Inflammatory macrophage treated with lipopolysaccharide for 1 hour (primary cell): ENCODE results near the gene HPS4.
"Not testable (repeated sequence)": the region's sequence is repeated elsewhere in the genome, so short reads cannot be mapped to it uniquely, and the experiment has no call there.

Experiments used
- DNase-seq, 2 donors: peaks; one replicate each; pipeline ENCODE4 v3.0.0-alpha.2; 2020 to 2022

Gene HPS4

DNA sequence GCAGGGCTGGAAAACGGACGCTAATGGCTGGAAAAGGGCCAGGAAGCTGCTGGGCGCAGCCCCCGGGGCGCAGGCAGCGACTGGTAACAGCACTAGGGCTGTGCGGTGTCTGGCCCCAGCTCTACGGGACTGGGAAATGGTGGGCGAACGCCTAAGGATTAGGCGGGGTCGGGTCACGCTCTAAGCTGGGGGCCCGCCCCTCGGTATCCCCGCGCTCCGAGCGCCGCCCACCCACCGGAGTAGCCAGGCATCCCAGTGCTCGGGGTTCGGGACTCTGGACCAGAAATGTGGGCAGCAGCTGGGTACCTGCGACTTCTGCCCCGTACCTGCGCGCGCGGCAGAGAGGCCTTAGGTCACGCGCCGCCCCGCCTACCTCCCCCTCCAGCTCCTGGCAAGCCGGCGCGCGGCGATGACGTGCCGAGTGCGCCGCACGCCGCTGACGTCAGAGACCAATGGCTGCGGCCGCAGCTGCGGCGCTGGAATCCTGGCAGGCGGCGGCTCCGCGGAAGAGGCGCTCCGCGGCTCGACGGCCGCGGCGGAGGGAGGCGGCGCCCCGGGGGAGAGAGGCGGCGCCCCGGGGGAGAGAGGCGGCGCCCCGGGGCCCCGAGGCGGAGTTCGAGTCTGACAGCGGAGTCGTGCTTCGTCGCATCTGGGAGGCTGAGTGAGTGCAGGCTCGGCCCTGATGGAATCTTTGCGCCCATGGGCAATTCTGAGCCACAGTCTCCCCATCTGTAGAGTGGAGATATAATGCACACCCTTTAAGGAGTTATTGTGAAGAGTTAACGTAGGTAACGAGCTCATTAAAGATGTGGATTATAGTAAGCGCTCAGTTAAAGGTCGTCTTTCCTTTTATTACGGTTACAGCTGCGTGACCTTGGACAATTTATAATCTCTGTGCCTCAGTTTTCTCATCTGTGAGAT, at the start of gene HPS4, which contains the start of gene SRRD:
Gene HPS4 (minus strand): TSS at position 345 of the 921 bp plus-strand sequence. CDS start 2,021 bp downstream, outside the sequence.
Gene SRRD (plus strand): TSS at position 439 of the 921 bp plus-strand sequence. CDS start 14 bp downstream, at position 453.
- DNase-seq: peak; percentile 81 to 95

GRCh38 chr22:26529345-26529744, 45.8 kb upstream of the HPS4 start:
- DNase-seq: peak; percentile 66 to 69

DNA sequence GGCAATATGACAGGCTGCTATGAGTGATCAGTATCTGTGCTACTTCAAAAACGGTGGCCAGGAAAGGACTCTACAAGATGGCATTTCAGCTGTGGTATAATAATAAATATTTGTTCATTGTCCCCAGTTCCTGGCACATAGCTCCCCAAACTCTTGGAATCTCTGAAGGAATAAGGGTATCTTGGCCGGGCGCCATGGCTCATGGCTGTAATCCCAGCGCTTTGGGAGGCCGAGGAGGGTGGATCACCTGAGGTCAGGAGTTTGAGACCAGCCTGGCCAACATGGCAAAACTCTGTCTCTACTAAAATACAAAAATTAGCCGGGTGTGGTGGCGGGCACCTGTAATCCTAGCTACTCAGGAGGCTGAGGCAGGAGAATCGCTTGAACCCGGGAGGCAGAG, 44.9 kb upstream of the HPS4 start:
- DNase-seq: not testable (repeated sequence)

DNA sequence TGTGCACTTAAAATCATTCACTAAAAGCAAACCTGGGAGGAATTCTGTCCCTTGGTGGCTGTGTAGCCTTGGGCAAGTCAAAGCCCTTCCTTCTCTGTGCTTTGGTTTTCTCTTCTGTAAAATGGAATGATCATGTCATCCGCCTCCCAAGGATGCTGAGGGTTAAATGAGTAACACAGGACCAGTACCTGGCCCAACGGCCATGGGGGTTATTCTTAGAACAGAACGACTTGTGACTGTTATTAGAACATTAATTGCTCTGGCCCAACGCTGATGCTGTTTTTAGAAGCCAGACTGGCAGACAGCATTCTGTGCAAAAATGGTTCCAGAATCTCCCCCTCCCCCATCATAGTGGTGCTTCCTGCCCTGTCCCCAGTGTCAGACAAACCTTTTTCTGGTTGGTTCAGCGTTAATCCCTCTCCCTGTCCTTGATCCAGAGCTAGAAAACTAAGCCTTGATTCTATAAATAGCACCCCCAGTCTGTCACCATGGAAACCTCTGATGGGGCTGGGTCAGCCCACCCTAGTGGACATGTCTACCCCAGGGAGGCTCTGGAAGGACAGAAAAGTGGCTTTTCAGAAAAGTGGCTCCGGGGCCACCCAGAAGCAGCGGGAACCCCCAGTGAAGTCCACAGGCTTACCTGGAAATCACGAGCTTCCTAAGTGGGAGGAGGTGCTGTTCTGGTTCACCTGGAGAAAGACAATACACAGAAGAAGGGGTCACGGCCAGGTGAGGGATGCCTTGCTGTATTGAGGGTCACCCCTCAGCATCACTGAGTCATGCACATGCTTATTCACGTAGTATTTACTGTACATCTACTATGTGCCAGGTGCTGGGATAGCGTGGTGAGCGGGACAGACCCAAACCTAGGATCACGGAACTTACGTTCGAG, 44.2 kb upstream of the HPS4 start:
- no peak for DNase-seq

DNA sequence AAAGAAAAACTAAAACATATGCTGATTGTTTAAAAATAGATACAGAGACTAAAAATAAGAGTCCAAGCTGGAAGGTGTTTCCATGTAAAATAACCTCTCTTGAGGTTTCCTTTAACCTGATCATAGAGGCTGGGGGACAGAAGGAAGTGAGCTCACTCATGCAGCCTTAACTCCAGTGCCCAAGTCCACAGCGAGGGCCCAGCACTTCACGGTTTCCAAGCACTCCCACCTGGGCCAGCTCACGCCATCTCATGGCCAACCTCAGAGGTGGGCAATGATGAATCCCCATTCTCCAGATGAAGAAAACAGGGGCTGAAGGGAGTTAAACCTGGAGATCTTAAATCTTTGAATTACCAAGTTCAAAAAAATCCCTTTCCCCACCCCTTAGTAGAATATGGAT, 43.6 kb upstream of the HPS4 start:
- no peak for DNase-seq

- DNase-seq: no peak
Measured at GRCh38 chr22:26525946-26526564, 42.5 kb upstream of the HPS4 start.

- no peak for DNase-seq
Measured at GRCh38 chr22:26524870-26525269, 41.3 kb upstream of the HPS4 start.

DNA sequence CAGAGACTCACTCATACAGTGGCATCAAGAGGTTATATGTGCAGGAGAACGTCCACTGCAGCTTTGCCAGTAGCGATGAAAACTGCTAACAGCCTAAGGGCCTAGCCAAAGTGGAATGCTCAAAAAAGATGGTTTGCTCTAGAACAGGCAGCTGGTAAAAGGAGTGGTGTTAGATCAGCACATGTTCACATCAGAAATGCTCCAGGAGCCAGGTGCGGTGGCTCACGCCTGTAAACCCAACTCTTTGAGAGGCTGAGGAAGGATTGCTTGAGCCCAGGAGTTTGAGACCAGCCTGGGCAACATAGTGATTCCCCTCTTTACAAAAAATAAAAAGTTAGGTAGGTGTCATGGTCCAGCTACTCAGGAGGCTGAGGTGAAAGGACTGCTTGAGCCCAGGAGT, 39.0 kb upstream of the HPS4 start:
- DNase-seq: no peak

DNA sequence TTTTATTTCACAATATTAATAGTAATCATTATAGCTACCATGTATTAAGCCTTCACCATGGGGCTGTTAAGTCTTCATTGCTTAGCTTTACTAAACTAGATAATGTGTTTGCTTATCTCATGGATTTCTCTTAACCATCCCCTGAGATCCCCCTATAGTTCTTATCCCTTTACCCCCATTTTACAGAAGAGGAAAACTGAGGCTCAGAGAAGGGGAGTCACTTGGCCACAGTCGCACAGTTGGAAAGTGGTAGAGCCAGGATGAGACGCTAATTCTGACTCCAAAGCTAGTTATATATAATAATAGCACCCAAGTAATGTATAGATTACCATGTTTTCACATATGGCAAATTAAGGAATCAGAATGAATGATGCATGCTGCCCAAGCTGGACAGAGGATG, 38.4 kb upstream of the HPS4 start:
- no peak for DNase-seq

- DNase-seq: no peak
Measured at GRCh38 chr22:26517429-26517828, 33.8 kb upstream of the HPS4 start.

GRCh38 chr22:26516503-26516902, 32.9 kb upstream of the HPS4 start:
- DNase-seq: no peak

- DNase-seq: no peak
Measured at GRCh38 chr22:26515931-26516330, 32.3 kb upstream of the HPS4 start.

- DNase-seq: no peak
Measured at GRCh38 chr22:26514419-26515161, 31.0 kb upstream of the HPS4 start.

DNA sequence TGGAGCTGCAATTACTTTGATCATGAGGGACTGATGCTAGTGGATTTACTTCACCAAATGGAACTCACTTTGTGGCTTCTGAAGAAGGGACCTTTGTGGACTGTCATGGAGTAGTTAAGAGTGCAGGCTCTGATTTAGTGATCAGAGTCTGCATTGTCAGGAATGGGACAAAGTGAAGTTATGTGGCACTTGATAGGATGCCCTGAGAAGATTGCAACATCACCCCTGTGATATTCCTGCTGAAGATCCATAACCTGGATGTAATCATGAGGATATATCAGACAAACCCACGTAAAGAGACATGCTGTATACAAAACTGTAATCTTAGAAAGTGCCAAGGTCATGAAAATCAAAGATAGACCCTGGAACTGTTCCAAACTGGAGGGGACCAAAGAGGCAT, 30.3 kb upstream of the HPS4 start:
- DNase-seq: no peak

- peak; percentile 88 to 96 for DNase-seq
Measured at GRCh38 chr22:26512149-26512793, 28.7 kb upstream of the HPS4 start, which contains the start of gene TFIP11. Gene TFIP11 (minus strand): TSS chr22:26512473. CDS start chr22:26510272, 2,201 bp downstream.

- no peak for DNase-seq
Measured at GRCh38 chr22:26508148-26508547, 24.6 kb upstream of the HPS4 start.

GRCh38 chr22:26503758-26504157, 20.2 kb upstream of the HPS4 start:
- no peak for DNase-seq

- DNase-seq: peak; percentile 31 to 35
Measured at GRCh38 chr22:26502688-26503561, 19.3 kb upstream of the HPS4 start.

DNA sequence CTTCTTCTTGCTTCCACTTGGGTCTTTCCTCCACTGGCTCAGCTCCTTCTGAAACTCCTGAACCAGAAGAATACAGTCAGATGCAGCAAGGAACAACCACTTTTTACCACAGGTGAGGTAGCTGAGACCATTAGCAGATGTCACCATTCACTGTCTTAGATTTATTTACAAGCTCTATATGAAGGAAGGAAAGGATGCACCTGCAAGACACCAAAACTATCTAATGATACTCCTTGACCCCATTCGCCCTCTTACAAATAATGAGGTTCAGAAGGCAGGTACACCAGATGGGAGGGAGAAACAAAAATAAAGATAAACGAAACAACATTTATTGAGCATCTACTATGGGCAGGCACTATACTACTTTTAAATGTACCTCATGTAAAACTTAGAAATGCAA, 18.4 kb upstream of the HPS4 start:
- no peak for DNase-seq

DNA sequence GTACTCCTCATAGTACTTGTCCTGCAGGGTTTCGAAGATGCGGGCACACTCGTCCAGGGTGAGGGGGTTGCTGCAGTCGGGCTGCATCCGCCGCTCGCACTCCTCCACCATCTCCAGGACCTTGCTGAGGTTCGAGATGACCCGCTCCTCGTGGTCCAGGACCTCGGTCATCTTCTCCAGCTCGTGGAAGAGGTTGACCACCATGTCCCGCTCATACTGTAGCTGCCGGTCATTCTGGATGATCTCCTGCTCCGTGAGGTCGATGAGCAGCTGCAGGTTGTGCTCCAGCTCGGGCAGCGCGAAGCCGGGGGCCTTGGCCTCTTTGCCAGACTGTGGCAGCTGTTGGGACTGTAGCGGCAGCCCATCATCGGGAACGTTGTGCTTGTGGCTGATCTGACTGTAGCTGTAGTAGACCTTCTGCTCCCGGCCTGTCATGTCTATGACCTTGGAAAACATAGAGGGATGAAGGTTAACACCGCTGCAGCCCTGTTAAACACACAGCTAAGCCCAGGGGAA, 15.7 kb upstream of the HPS4 start:
- DNase-seq: no peak
